Upper lobe of right lung (tissue), 1 donor: ENCODE data around the gene PUM1. TPM values are rescaled to one million over a fixed set of nuclear protein-coding genes. Genes with fewer than 3 reads are reported as not detected.
A peak's percentile ranks its signal among the peaks of the same experiment; 100 is the strongest.

Experiments
- ATAC-seq: fragments of 200-7000 bp; cut with Tn5 transposase; one replicate; pipeline ENCODE4 v1.9.1; 2020; ENCODE audit warnings: mild to moderate bottlenecking, moderate library complexity
- DNase-seq: peaks from one replicate; pipeline ENCODE4 v3.0.0-alpha.2; 2020
- H3K27ac ChIP-seq: fragments of 200-600 bp; one replicate; pipeline ENCODE4 v1.8.0; 2022
- H3K27me3 ChIP-seq: fragments of 200-600 bp; one replicate; pipeline ENCODE4 v1.8.0; 2022; ENCODE audit warnings: mild to moderate bottlenecking
- H3K36me3 ChIP-seq: fragments of 200-600 bp; one replicate; pipeline ENCODE4 v1.8.0; 2022
- H3K4me1 ChIP-seq: fragments of 200-600 bp; one replicate; pipeline ENCODE4 v1.8.0; 2022
- H3K4me3 ChIP-seq: fragments of 200-600 bp; one replicate; pipeline ENCODE4 v1.8.0; 2022; ENCODE audit warnings: mild to moderate bottlenecking
- H3K9me3 ChIP-seq: fragments of 200-600 bp; one replicate; pipeline ENCODE4 v1.8.0; 2022
- intact Hi-C: fragments of 100-400 bp; cut with DNase I; formaldehyde crosslinking; loops from one replicate; pipeline ENCODE4 v1.11.0; 2022
- total RNA-seq: library from RNA; stranded (reverse); fragmentation: NEBNext Ultra II Directional; extraction: Animal tissue kit (Norgen Biotek cat#: 25700); gene quantifications from one replicate; pipeline ENCODE4 v1.2.1, GENCODE V29; 2021
- TF ChIP-seq, protein P1 (sequence below): fragments of 200-600 bp; IDR thresholded peaks from one replicate; pipeline ENCODE4 v1.8.0; 2022; ENCODE audit warnings: antibody characterized with exemption
- donor health status: DM: no; HTN: yes; CAD: no; lungs with severe emphysema.

Gene PUM1
- total RNA-seq, 1 donor from 2014 or later = 117 TPM

DNA sequence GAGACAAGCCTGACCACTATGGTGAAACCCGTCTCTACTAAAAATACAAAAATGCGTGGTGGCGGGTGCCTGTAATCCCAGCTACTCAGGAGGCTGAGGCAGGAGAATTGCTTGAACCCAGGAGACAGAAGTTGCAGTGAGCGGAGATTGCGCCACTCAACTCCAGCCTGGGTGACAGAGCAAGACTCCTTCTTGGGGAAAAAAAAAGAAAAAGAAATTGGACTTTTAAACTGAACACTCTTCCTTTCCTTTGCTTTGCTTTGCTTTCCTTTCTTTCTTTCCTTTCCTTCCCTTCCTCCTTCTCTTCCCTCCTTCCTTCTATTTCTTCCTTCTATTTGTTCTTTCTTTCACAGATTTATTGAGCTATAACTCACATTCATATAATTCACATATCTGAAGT, 43.3 kb upstream of the PUM1 start:
- no peak overlapping the region for H3K27ac ChIP-seq
- TF ChIP-seq, protein P1, sequence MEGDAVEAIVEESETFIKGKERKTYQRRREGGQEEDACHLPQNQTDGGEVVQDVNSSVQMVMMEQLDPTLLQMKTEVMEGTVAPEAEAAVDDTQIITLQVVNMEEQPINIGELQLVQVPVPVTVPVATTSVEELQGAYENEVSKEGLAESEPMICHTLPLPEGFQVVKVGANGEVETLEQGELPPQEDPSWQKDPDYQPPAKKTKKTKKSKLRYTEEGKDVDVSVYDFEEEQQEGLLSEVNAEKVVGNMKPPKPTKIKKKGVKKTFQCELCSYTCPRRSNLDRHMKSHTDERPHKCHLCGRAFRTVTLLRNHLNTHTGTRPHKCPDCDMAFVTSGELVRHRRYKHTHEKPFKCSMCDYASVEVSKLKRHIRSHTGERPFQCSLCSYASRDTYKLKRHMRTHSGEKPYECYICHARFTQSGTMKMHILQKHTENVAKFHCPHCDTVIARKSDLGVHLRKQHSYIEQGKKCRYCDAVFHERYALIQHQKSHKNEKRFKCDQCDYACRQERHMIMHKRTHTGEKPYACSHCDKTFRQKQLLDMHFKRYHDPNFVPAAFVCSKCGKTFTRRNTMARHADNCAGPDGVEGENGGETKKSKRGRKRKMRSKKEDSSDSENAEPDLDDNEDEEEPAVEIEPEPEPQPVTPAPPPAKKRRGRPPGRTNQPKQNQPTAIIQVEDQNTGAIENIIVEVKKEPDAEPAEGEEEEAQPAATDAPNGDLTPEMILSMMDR = no peak
- no peak for DNase-seq
- H3K27me3 ChIP-seq = no peaks in the 10 kb centered on the region
- H3K4me3 ChIP-seq = no peak overlapping the region
- H3K4me1 ChIP-seq = peaks cover 9% of the 10 kb centered on the region
- no peak for ATAC-seq
- H3K36me3 ChIP-seq = no peaks in the 10 kb centered on the region
- intact Hi-C loops = no loop called here
- H3K9me3 ChIP-seq = no peaks in the 10 kb centered on the region

DNA sequence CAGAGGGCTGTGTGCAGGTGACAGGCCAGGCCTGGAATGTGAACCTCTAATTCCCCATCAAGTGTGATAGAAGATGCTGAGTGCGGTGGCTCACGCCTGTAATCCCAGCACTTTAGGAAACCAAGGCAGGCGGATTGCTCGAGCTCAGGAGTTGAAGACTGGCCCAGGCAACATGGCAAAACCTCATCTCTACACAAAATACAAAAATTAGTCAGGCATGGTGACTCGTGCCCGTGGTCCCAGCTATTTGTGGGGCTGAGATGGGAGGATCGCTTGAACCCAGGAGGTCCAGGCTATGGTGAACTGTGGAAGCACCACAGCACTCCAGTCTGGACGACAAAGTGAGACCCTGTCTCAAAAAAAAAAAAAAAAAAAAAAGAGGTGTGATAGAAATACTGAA, 40.1 kb upstream of the PUM1 start:
- ATAC-seq (no peak), DNase-seq (no peak)
- H3K9me3 ChIP-seq = no peaks in the 10 kb centered on the region
- no peaks in the 10 kb centered on the region for H3K27me3 ChIP-seq
- H3K4me1 ChIP-seq = peaks cover 16% of the 10 kb centered on the region
- intact Hi-C loops = no loop called here
- TF ChIP-seq, protein P1 = no peak
- H3K27ac ChIP-seq = no peak overlapping the region
- H3K36me3 ChIP-seq = no peaks in the 10 kb centered on the region
- no peak overlapping the region for H3K4me3 ChIP-seq

DNA sequence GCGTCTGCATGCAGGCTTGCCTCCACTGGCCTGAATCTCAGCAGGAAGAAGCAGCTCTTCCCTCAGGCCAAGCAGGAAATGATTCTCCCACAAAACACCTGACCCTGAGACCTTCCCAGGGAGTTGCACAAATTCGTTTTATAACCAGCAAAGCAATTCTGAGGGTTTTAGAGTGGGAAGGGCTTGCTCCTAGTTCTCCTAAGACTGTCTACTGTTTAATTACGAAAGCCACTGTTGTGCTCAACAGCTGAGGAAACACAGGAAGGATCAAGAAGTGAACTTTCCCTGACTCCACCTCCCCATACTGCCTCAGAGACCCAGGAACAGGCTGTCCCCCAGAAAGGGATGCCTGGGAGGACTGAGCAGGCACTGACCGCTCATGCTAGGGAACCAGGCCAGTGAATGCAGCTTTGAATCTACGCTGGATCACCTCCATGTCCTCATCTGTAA, 37.0 kb upstream of the PUM1 start:
- H3K27me3 ChIP-seq = no peaks in the 10 kb centered on the region
- no peaks in the 10 kb centered on the region for H3K9me3 ChIP-seq
- ATAC-seq (peak; percentile 85), DNase-seq (no peak)
- TF ChIP-seq, protein P1 = no peak
- peak overlapping the region; percentile 30 for H3K27ac ChIP-seq
- no peak overlapping the region for H3K4me3 ChIP-seq
- no peaks in the 10 kb centered on the region for H3K36me3 ChIP-seq
- intact Hi-C loops = no loop called here
- H3K4me1 ChIP-seq = peaks cover 18% of the 10 kb centered on the region

DNA sequence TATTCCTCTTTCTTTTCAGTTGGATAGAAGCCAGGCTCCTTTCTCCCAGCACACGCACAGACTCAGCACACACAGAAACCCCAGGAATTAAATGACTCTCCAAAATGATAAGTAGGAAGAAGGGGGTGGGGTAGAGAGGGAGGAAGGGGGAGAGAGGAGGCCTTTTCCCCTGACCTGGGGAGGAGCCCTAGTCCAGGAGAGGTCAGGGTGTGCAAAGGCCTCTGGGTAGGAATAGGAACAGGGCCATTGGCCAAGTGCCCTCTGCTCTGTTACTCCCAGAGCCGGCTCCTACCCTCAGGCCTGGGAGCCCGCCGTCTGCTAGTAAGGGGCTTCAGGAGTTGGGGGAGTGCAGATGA, 35.6 kb upstream of the PUM1 start:
- Histone ChIP-seq H3K27ac (peak overlapping the region; percentile 42), H3K36me3 (no peaks in the 10 kb centered on the region), H3K27me3 (no peaks in the 10 kb centered on the region), H3K9me3 (no peaks in the 10 kb centered on the region), H3K4me1 (peaks cover 18% of the 10 kb centered on the region), H3K4me3 (no peak overlapping the region)
- ATAC-seq (peak; percentile 71), DNase-seq (no peak)
- intact Hi-C loops = no loop called here
- TF ChIP-seq, protein P1 = no peak

DNA sequence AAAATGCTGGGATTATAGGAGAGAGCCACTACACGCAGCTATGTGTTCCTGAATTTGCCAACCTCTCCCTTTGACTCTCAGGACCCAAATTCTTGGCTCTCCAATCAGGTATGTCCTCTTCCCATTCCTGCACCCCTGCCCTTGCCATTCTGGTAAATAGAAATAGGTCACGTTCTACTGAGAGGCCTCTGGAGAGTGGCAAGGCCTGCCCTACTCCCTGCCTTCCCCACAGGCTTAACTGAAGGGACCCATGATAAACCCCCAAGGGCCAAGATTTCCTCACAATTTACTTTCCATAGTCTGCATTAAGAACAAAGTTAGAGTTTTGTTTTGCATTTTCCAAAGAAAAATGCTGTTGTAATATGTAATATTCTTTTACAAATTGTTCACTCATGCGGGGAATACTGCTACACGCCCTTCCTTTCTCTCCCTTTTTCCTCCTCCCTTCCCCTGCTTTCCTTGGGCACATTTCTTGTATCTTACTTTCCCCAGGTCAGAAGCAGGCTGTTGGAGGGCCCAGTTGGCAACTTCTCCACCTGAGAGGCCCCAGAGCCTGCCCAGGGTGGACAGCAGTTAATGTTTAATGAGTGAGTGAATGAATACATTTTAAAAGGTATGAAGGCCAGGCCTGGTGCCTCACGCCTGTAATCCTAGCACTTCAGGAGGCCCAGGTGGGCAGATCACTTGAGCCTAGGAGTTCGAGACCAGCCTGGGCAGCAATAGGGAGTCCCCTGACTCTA, 33.9 kb upstream of the PUM1 start:
- H3K9me3 ChIP-seq = no peaks in the 10 kb centered on the region
- ATAC-seq (peak; percentile 40), DNase-seq (no peak)
- H3K27ac ChIP-seq = no peak overlapping the region
- H3K4me3 ChIP-seq = no peak overlapping the region
- TF ChIP-seq, protein P1 = no peak
- H3K36me3 ChIP-seq = no peaks in the 10 kb centered on the region
- peaks cover 18% of the 10 kb centered on the region for H3K4me1 ChIP-seq
- H3K27me3 ChIP-seq = no peaks in the 10 kb centered on the region
- intact Hi-C loops = no loop called here
